ENCODE results near the gene GTPBP2. TPM values are rescaled to one million over a fixed set of nuclear protein-coding genes. Genes with fewer than 3 reads are reported as not detected.
"Not testable (repeated sequence)": the region's sequence is repeated elsewhere in the genome, so short reads cannot be mapped to it uniquely, and the experiment has no call there.

GTPBP2 gene
- total RNA-seq, 1 experiment from 2014 or later: 64.2 TPM

- DNase-seq: no peak
- Histone ChIP-seq H3K4me3 (ENCODE audit: insufficient read depth, low read depth, low read length) (peak overlapping the region; percentile 97), H3K36me3 (replicated peaks; ENCODE audit: control insufficient read depth, insufficient read depth, low read length) (peaks cover 13% of the 10 kb centered on the region), H3K27me3 (ENCODE audit: control insufficient read depth, insufficient read depth, low read length) (no peaks in the 10 kb centered on the region)
Measured at GRCh38 chr6:43636308-43636659, 7.2 kb upstream of the GTPBP2 start.

- Histone ChIP-seq H3K27me3 (ENCODE audit: control insufficient read depth, insufficient read depth, low read length) (no peaks in the 10 kb centered on the region), H3K36me3 (replicated peaks; ENCODE audit: control insufficient read depth, insufficient read depth, low read length) (peaks cover 13% of the 10 kb centered on the region), H3K4me3 (ENCODE audit: insufficient read depth, low read depth, low read length) (peak within 1 kb of the TSS; percentile 97)
- DNase-seq: peak; percentile 86
Measured at GRCh38 chr6:43635387-43636307, 6.6 kb upstream of the GTPBP2 start, which contains the start of gene MAD2L1BP. TSS of gene MAD2L1BP (plus strand) at chr6:43635840. CDS start at chr6:43635876, 36 bp downstream.

GRCh38 chr6:43634702-43635303, 5.7 kb upstream of the GTPBP2 start:
- no peak overlapping the region for H3K4me3 ChIP-seq (ENCODE audit: insufficient read depth, low read depth, low read length)
- H3K36me3 ChIP-seq (replicated peaks; ENCODE audit: control insufficient read depth, insufficient read depth, low read length): peaks cover 6% of the 10 kb centered on the region
- no peak for DNase-seq
- no peaks in the 10 kb centered on the region for H3K27me3 ChIP-seq (ENCODE audit: control insufficient read depth, insufficient read depth, low read length)

GRCh38 chr6:43633002-43633401, 3.9 kb upstream of the GTPBP2 start:
- H3K36me3 ChIP-seq (replicated peaks; ENCODE audit: control insufficient read depth, insufficient read depth, low read length); H3K27me3 ChIP-seq (ENCODE audit: control insufficient read depth, insufficient read depth, low read length); H3K4me3 ChIP-seq (ENCODE audit: insufficient read depth, low read depth, low read length); DNase-seq: not testable (repeated sequence)

- no peak overlapping the region for H3K4me3 ChIP-seq (ENCODE audit: insufficient read depth, low read depth, low read length)
- no peak for DNase-seq
Measured at GRCh38 chr6:43630980-43631619, 2.0 kb upstream of the GTPBP2 start.

GRCh38 chr6:43629505-43630300, 639 bp upstream of the GTPBP2 start:
- Histone ChIP-seq H3K4me3 (ENCODE audit: insufficient read depth, low read depth, low read length) (peak overlapping the region; percentile 70), H3K36me3 (replicated peaks; ENCODE audit: control insufficient read depth, insufficient read depth, low read length) (peaks cover 17% of the 10 kb centered on the region), H3K27me3 (ENCODE audit: control insufficient read depth, insufficient read depth, low read length) (no peaks in the 10 kb centered on the region)
- DNase-seq: peak; percentile 98

More at GRCh38 chr6:43630980-43631619, 2.0 kb upstream of the GTPBP2 start:
- Histone ChIP-seq H3K36me3 (replicated peaks; ENCODE audit: control insufficient read depth, insufficient read depth, low read length) (peaks cover 6% of the 10 kb centered on the region; the same call in 1 of the 2 replicates), H3K27me3 (ENCODE audit: control insufficient read depth, insufficient read depth, low read length) (no peaks in the 10 kb centered on the region)

GRCh38 chr6:43628393-43629103, 516 bp downstream of the GTPBP2 start:
- Histone ChIP-seq H3K36me3 (replicated peaks; ENCODE audit: control insufficient read depth, insufficient read depth, low read length) (peaks cover 27% of the 10 kb centered on the region), H3K27me3 (ENCODE audit: control insufficient read depth, insufficient read depth, low read length) (no peaks in the 10 kb centered on the region)
- peak; percentile 89 for DNase-seq

GRCh38 chr6:43627008-43627825, 1.8 kb downstream of the GTPBP2 start:
- Histone ChIP-seq H3K4me3 (ENCODE audit: insufficient read depth, low read depth, low read length) (no peak overlapping the region), H3K27me3 (ENCODE audit: control insufficient read depth, insufficient read depth, low read length) (no peaks in the 10 kb centered on the region)
- DNase-seq: no peak

More at GRCh38 chr6:43628393-43629103, 516 bp downstream of the GTPBP2 start:
- H3K4me3 ChIP-seq (ENCODE audit: insufficient read depth, low read depth, low read length): peak overlapping the region; percentile 70

GRCh38 chr6:43625393-43625992, 3.6 kb downstream of the GTPBP2 start:
- no peak overlapping the region for H3K4me3 ChIP-seq (ENCODE audit: insufficient read depth, low read depth, low read length)
- H3K36me3 ChIP-seq (replicated peaks; ENCODE audit: control insufficient read depth, insufficient read depth, low read length): peaks cover 52% of the 10 kb centered on the region
- DNase-seq: no peak
- H3K27me3 ChIP-seq (ENCODE audit: control insufficient read depth, insufficient read depth, low read length): no peaks in the 10 kb centered on the region

More at GRCh38 chr6:43627008-43627825, 1.8 kb downstream of the GTPBP2 start:
- H3K36me3 ChIP-seq (replicated peaks; ENCODE audit: control insufficient read depth, insufficient read depth, low read length): peaks cover 38% of the 10 kb centered on the region

GRCh38 chr6:43624786-43625288, 4.2 kb downstream of the GTPBP2 start:
- H3K36me3 ChIP-seq (replicated peaks; ENCODE audit: control insufficient read depth, insufficient read depth, low read length): peaks cover 54% of the 10 kb centered on the region
- H3K4me3 ChIP-seq (ENCODE audit: insufficient read depth, low read depth, low read length): no peak overlapping the region
- no peaks in the 10 kb centered on the region for H3K27me3 ChIP-seq (ENCODE audit: control insufficient read depth, insufficient read depth, low read length)
- no peak for DNase-seq

GRCh38 chr6:43623880-43624785, 4.9 kb downstream of the GTPBP2 start:
- Histone ChIP-seq H3K4me3 (ENCODE audit: insufficient read depth, low read depth, low read length) (no peak overlapping the region), H3K36me3 (replicated peaks; ENCODE audit: control insufficient read depth, insufficient read depth, low read length) (peaks cover 54% of the 10 kb centered on the region), H3K27me3 (ENCODE audit: control insufficient read depth, insufficient read depth, low read length) (no peaks in the 10 kb centered on the region)
- no peak for DNase-seq

GRCh38 chr6:43622541-43622940, 6.5 kb downstream of the GTPBP2 start:
- Histone ChIP-seq H3K4me3 (ENCODE audit: insufficient read depth, low read depth, low read length) (no peak overlapping the region), H3K27me3 (ENCODE audit: control insufficient read depth, insufficient read depth, low read length) (no peaks in the 10 kb centered on the region), H3K36me3 (replicated peaks; ENCODE audit: control insufficient read depth, insufficient read depth, low read length) (peaks cover 54% of the 10 kb centered on the region)
- no peak for DNase-seq

Measured in H7 (cell line).